H1 (cell line): ENCODE measurements around the gene TNNT1. TPM values are rescaled to one million over a fixed set of nuclear protein-coding genes. Genes with fewer than 3 reads are reported as not detected.

ENCODE experiments used
- microRNA-seq, 2 experiments: library from miRNA; unstranded; fragments of <30 nt; microRNA quantifications; one replicate each; pipeline versions ENCODE4 to v1.2.0, GENCODE V29; 2016 to 2020; ENCODE audit warnings: borderline microRNAs expressed in 2 of 2, borderline number of aligned reads in 2 of 2, borderline replicate concordance in 1 of 2
- polyA plus RNA-seq, 7 experiments: library from polyadenylated mRNA; depleted of rRNA in 3 of 7; stranded (reverse) in 5 of 7; unstranded in 2 of 7; fragments of >200 nt in 5 of 7; fragments of 200-250 nt in 2 of 7; gene quantifications; 1 replicate in 5 of 7; 2 replicates in 1 of 7; 4 replicates in 1 of 7; pipeline versions ENCODE4 v1.2.1 to v1.2.3, GENCODE V29; 2011 to 2013; ENCODE audit warnings: missing spikeins in 2 of 7, mixed read lengths in 2 of 7
- small RNA-seq: library from polyadenylated mRNA; stranded (forward); fragments of <200 nt; extraction: miRNeasy Mini kit (QIAGEN cat#:217004); gene quantifications from one replicate; pipeline ENCODE3, GENCODE V24; 2013; ENCODE audit not compliant: insufficient read depth
- total RNA-seq: library from RNA; stranded (reverse); fragmentation: NEBNext Ultra II Directional; extraction: Animal tissue kit (Norgen Biotek cat#: 25700); gene quantifications from 2 replicates; pipeline ENCODE4 v1.2.1, GENCODE V29; 2021

The TNNT1 gene
- total and polyA plus RNA-seq, 2 of the 8 experiments (the other 6 are each of a cell fraction or from before 2014, with no cell fraction given): 69.6 to 107 TPM

Small RNA genes within 50 kb of the gene (microRNA-seq; reads per million reads assigned to microRNA genes)
- gene MIR7975: 0 reads per million in 2 experiments

Small RNA genes within 50 kb of the gene (small RNA-seq; reads per million reads assigned to genes)
- not detected for gene MIR7975
- not detected for gene RF01210

Other genes with a start within 250 kb of the TNNT1 start
- 4.6 and 5.1 TPM in 2 replicates for gene NCR1, start 243.1 kb downstream of the TNNT1 start, total RNA-seq
- 1.5 and 2.3 TPM in 2 replicates for gene NCR1, start 243.1 kb downstream of the TNNT1 start, polyA plus RNA-seq (2011; rRNA removed)
- 0.91 and 0.96 TPM in 2 replicates for gene NLRP7, start 201.7 kb downstream of the TNNT1 start, total RNA-seq
- 0.75 and 1.2 TPM in 2 replicates for gene NLRP7, start 201.7 kb downstream of the TNNT1 start, polyA plus RNA-seq (2011; rRNA removed)
- gene NLRP2, start 182.8 kb downstream of the TNNT1 start, total RNA-seq: 2.5 TPM in 2 replicates
- gene NLRP2, start 182.8 kb downstream of the TNNT1 start, polyA plus RNA-seq (2011; rRNA removed): 0.62 and 0.71 TPM in 2 replicates
- 0.26 TPM in 1 of 2 replicates, not detected in the other for gene GP6, start 110.9 kb downstream of the TNNT1 start, total RNA-seq
- gene GP6, start 110.9 kb downstream of the TNNT1 start, polyA plus RNA-seq (2011; rRNA removed): 0.18 and 0.42 TPM in 2 replicates
- gene RDH13, start 86.1 kb downstream of the TNNT1 start, total RNA-seq: 29.4 and 31.5 TPM in 2 replicates
- gene RDH13, start 86.1 kb downstream of the TNNT1 start, polyA plus RNA-seq (2011; rRNA removed): 15.9 and 20.5 TPM in 2 replicates
- 30.2 and 37.0 TPM in 2 replicates for gene EPS8L1, start 73.3 kb downstream of the TNNT1 start, total RNA-seq
- 19.8 and 33.6 TPM in 2 replicates for gene EPS8L1, start 73.3 kb downstream of the TNNT1 start, polyA plus RNA-seq (2011; rRNA removed)
- 71.5 and 88.8 TPM in 2 replicates for gene PPP1R12C, start 31.6 kb downstream of the TNNT1 start, total RNA-seq
- gene PPP1R12C, start 31.6 kb downstream of the TNNT1 start, polyA plus RNA-seq (2011; rRNA removed): 31.7 and 49.5 TPM in 2 replicates
- gene TNNI3, start 8.5 kb upstream of the TNNT1 start, total RNA-seq: 16.6 and 16.9 TPM in 2 replicates
- 56.0 and 67.9 TPM in 2 replicates for gene TNNI3, start 8.5 kb upstream of the TNNT1 start, polyA plus RNA-seq (2011; rRNA removed)
- gene DNAAF3, start 17.4 kb upstream of the TNNT1 start, total RNA-seq: 5.4 and 5.7 TPM in 2 replicates
- 8.0 and 13.8 TPM in 2 replicates for gene DNAAF3, start 17.4 kb upstream of the TNNT1 start, polyA plus RNA-seq (2011; rRNA removed)
- 0.35 and 0.99 TPM in 2 replicates for gene SYT5, start 31.1 kb upstream of the TNNT1 start, total RNA-seq
- 0.67 and 1.6 TPM in 2 replicates for gene SYT5, start 31.1 kb upstream of the TNNT1 start, polyA plus RNA-seq (2011; rRNA removed)
- 0.21 and 0.30 TPM in 2 replicates for gene PTPRH, start 60.3 kb upstream of the TNNT1 start, total RNA-seq
- 0.39 and 1.1 TPM in 2 replicates for gene PTPRH, start 60.3 kb upstream of the TNNT1 start, polyA plus RNA-seq (2011; rRNA removed)
- gene TMEM86B, start 79.6 kb upstream of the TNNT1 start, total RNA-seq: 2.0 and 2.1 TPM in 2 replicates
- 2.9 and 4.2 TPM in 2 replicates for gene TMEM86B, start 79.6 kb upstream of the TNNT1 start, polyA plus RNA-seq (2011; rRNA removed)
- gene PPP6R1, start 109.8 kb upstream of the TNNT1 start, total RNA-seq: 74.4 and 75.6 TPM in 2 replicates
- 36.4 and 52.5 TPM in 2 replicates for gene PPP6R1, start 109.8 kb upstream of the TNNT1 start, polyA plus RNA-seq (2011; rRNA removed)
- 63.4 and 68.8 TPM in 2 replicates for gene HSPBP1, start 130.9 kb upstream of the TNNT1 start, total RNA-seq
- gene HSPBP1, start 130.9 kb upstream of the TNNT1 start, polyA plus RNA-seq (2011; rRNA removed): 100 and 111 TPM in 2 replicates
- gene BRSK1, start 134.8 kb upstream of the TNNT1 start, total RNA-seq: 32.7 and 33.6 TPM in 2 replicates
- 27.6 and 55.2 TPM in 2 replicates for gene BRSK1, start 134.8 kb upstream of the TNNT1 start, polyA plus RNA-seq (2011; rRNA removed)
- gene TMEM150B, start 176.1 kb upstream of the TNNT1 start, total RNA-seq: 0.88 and 0.91 TPM in 2 replicates
- gene TMEM150B, start 176.1 kb upstream of the TNNT1 start, polyA plus RNA-seq (2011; rRNA removed): 0.41 and 0.46 TPM in 2 replicates
- gene KMT5C, start 190.7 kb upstream of the TNNT1 start, total RNA-seq: 31.5 and 33.4 TPM in 2 replicates
- 24.9 and 59.4 TPM in 2 replicates for gene KMT5C, start 190.7 kb upstream of the TNNT1 start, polyA plus RNA-seq (2011; rRNA removed)
- gene COX6B2, start 205.5 kb upstream of the TNNT1 start, total RNA-seq: 6.4 and 6.5 TPM in 2 replicates
- gene COX6B2, start 205.5 kb upstream of the TNNT1 start, polyA plus RNA-seq (2011; rRNA removed): 4.9 and 12.2 TPM in 2 replicates
- gene GARIN5B, start 214.1 kb upstream of the TNNT1 start, total RNA-seq: not detected in 2 replicates
- gene GARIN5B, start 214.1 kb upstream of the TNNT1 start, polyA plus RNA-seq (2011; rRNA removed): 0.03 and 0.05 TPM in 2 replicates
- 1.6 and 2.8 TPM in 2 replicates for gene IL11, start 221.3 kb upstream of the TNNT1 start, total RNA-seq
- 1.7 and 2.7 TPM in 2 replicates for gene IL11, start 221.3 kb upstream of the TNNT1 start, polyA plus RNA-seq (2011; rRNA removed)
- 1.4 TPM in 1 of 2 replicates, not detected in the other for gene TMEM190, start 227.6 kb upstream of the TNNT1 start, total RNA-seq
- gene TMEM190, start 227.6 kb upstream of the TNNT1 start, polyA plus RNA-seq (2011; rRNA removed): 1.6 and 4.5 TPM in 2 replicates
- 3.8 and 3.9 TPM in 2 replicates for gene TMEM238, start 235.1 kb upstream of the TNNT1 start, total RNA-seq
- 0.49 and 0.53 TPM in 2 replicates for gene TMEM238, start 235.1 kb upstream of the TNNT1 start, polyA plus RNA-seq (2011; rRNA removed)
- 2,123 and 2,232 TPM in 2 replicates for gene RPL28, start 236.7 kb upstream of the TNNT1 start, total RNA-seq
- 6,692 and 8,402 TPM in 2 replicates for gene RPL28, start 236.7 kb upstream of the TNNT1 start, polyA plus RNA-seq (2011; rRNA removed)